ENCODE data around the gene ACAN.

GRCh38 chr15:88911766-88912118 is 108.5 kb downstream of the ACAN start:
- TF ChIP-seq CTCF (IDR thresholded peaks at IDR 0.05; ENCODE audit: insufficient read depth, low read length) (no peak), REST (IDR thresholded peaks at IDR 0.05; ENCODE audit: insufficient replicate concordance, low read depth) (no peak), POLR2AphosphoS5 (IDR thresholded peaks at IDR 0.05; ENCODE audit: low read depth) (no peak), GABPA (IDR thresholded peaks at IDR 0.05; ENCODE audit: low read depth) (no peak), SPI1 (IDR thresholded peaks at IDR 0.05; ENCODE audit: borderline replicate concordance, low read depth) (no peak)
